Neural progenitor cell (in vitro differentiated cells): ENCODE data around the gene GBGT1. TPM values are rescaled to one million over a fixed set of nuclear protein-coding genes. Genes with fewer than 3 reads are reported as not detected.

Experiments
- DNase-seq: peaks from one replicate; pipeline ENCODE4 v3.0.0-alpha.2; 2016; ENCODE audit warnings: low spot score
- H2AFZ ChIP-seq: fragments of 200-600 bp; sonication (generic); replicated peaks from 2 replicates; pipeline ENCODE4 v1.6.1; 2016; ENCODE audit warnings: antibody characterized with exemption
- H3F3A ChIP-seq: fragments of 200-600 bp; sonication (generic); 2 replicates; pipeline ENCODE4 v1.6.1; 2016; ENCODE audit warnings: antibody characterized with exemption, low read depth
- H3K27ac ChIP-seq: fragments of 200-600 bp; sonication (generic); 2 replicates; pipeline ENCODE4 v1.5.1; 2016; ENCODE audit warnings: mild to moderate bottlenecking
- H3K27me3 ChIP-seq: fragments of 200-600 bp; sonication (generic); 2 replicates; pipeline ENCODE4 v1.6.1; 2016; ENCODE audit warnings: mild to moderate bottlenecking, moderate library complexity
- H3K36me3 ChIP-seq: fragments of 200-600 bp; sonication (generic); 2 replicates; pipeline ENCODE4 v1.5.1; 2016
- H3K4me1 ChIP-seq: fragments of 200-600 bp; sonication (generic); 2 replicates; pipeline ENCODE4 v1.6.1; 2016; ENCODE audit warnings: mixed run types
- H3K4me2 ChIP-seq: fragments of 200-600 bp; sonication (generic); 2 replicates; pipeline ENCODE4 v1.6.1; 2016
- H3K4me3 ChIP-seq: fragments of 200-600 bp; sonication (generic); 2 replicates; pipeline ENCODE4 v1.5.1; 2016
- H3K79me2 ChIP-seq: fragments of 200-600 bp; sonication (generic); 2 replicates; pipeline ENCODE4 v1.6.1; 2016; ENCODE audit warnings: low read depth
- H3K9ac ChIP-seq: fragments of 200-600 bp; sonication (generic); 2 replicates; pipeline ENCODE4 v1.6.1; 2016
- H3K9me3 ChIP-seq: fragments of 200-600 bp; sonication (generic); 2 replicates; pipeline ENCODE4 v1.5.1; 2016; ENCODE audit warnings: low read depth
- H4K20me1 ChIP-seq: fragments of 200-600 bp; sonication (generic); 2 replicates; pipeline ENCODE4 v1.6.1; 2016; ENCODE audit warnings: low read depth
- H3K27ac Mint-ChIP-seq: 3 replicates; pipeline ENCODE4 v1.8.0; 2021; ENCODE audit warnings: mixed read lengths
- H3K27me3 Mint-ChIP-seq: 2 replicates; pipeline ENCODE4 v1.8.0; 2022; ENCODE audit warnings: low read depth, mild to moderate bottlenecking, inconsistent platforms, moderate library complexity, mixed read lengths; ENCODE audit not compliant: insufficient read depth
- H3K36me3 Mint-ChIP-seq: 3 replicates; pipeline ENCODE4 v1.8.0; 2021; ENCODE audit warnings: mixed read lengths
- H3K4me1 Mint-ChIP-seq: 3 replicates; pipeline ENCODE4 v1.8.0; 2021; ENCODE audit warnings: mixed read lengths
- H3K4me3 Mint-ChIP-seq: 3 replicates; pipeline ENCODE4 v1.8.0; 2021; ENCODE audit warnings: mild to moderate bottlenecking, moderate library complexity, mixed read lengths
- H3K9me3 Mint-ChIP-seq: 3 replicates; pipeline ENCODE4 v1.8.0; 2020; ENCODE audit warnings: mixed read lengths
- CTCF ChIP-seq: fragments of 200-600 bp; sonication (generic); IDR thresholded peaks from 2 replicates; pipeline ENCODE4 v1.5.1; 2017; ENCODE audit warnings: antibody characterized with exemption, mild to moderate bottlenecking
- EZH2 ChIP-seq: fragments of 200-600 bp; sonication (generic); IDR thresholded peaks from 2 replicates; pipeline ENCODE4 v1.6.1; 2017; ENCODE audit warnings: antibody characterized with exemption, mild to moderate bottlenecking, moderate library complexity
- total RNA-seq: library from RNA; depleted of rRNA; stranded (reverse); fragments of >200 nt; gene quantifications from 2 replicates; pipeline ENCODE4 v1.2.3, GENCODE V29; 2015; ENCODE audit warnings: low replicate concordance

GBGT1 gene
- total RNA-seq, 1 donor from 2014 or later: 2.0 TPM

- peak overlapping the region; percentile 65 for H3K27ac Mint-ChIP-seq
- Histone ChIP-seq H3F3A (peaks cover 19% of the 10 kb centered on the region), H3K9ac (no peak overlapping the region), H4K20me1 (peaks cover 14% of the 10 kb centered on the region), H2AFZ (no peak overlapping the region), H3K9me3 (no peaks in the 10 kb centered on the region), H3K27me3 (no peaks in the 10 kb centered on the region), H3K4me2 (no peak overlapping the region), H3K4me1 (peaks cover 3% of the 10 kb centered on the region), H3K4me3 (no peak overlapping the region), H3K36me3 (no peaks in the 10 kb centered on the region), H3K27ac (no peak overlapping the region), H3K79me2 (peaks cover 24% of the 10 kb centered on the region)
- peaks cover 37% of the 10 kb centered on the region for H3K4me1 Mint-ChIP-seq
- peaks cover 8% of the 10 kb centered on the region for H3K27me3 Mint-ChIP-seq
- no peak for DNase-seq
- no peaks in the 10 kb centered on the region for H3K36me3 Mint-ChIP-seq
- TF ChIP-seq CTCF: no peak
- H3K9me3 Mint-ChIP-seq: no peaks in the 10 kb centered on the region
- H3K4me3 Mint-ChIP-seq: peak overlapping the region; percentile 48
These were observed 12.7 kb downstream of the GBGT1 start for GRCh38 chr9:133151041-133151440.

- Histone ChIP-seq H3K9ac (no peak overlapping the region), H3K27me3 (no peaks in the 10 kb centered on the region), H3K36me3 (no peaks in the 10 kb centered on the region), H2AFZ (peak overlapping the region; percentile 76), H3K4me2 (peak overlapping the region; percentile 83), H3K4me3 (peak overlapping the region; percentile 46), H3K27ac (no peak overlapping the region), H3F3A (peaks cover 19% of the 10 kb centered on the region), H3K9me3 (no peaks in the 10 kb centered on the region), H3K4me1 (peaks cover 3% of the 10 kb centered on the region), H4K20me1 (peaks cover 30% of the 10 kb centered on the region), H3K79me2 (peaks cover 32% of the 10 kb centered on the region)
- TF ChIP-seq EZH2: no peak
- peak; percentile 23 for TF ChIP-seq CTCF
- H3K4me1 Mint-ChIP-seq: peaks cover 43% of the 10 kb centered on the region
- peak; percentile 95 for DNase-seq
- H3K4me3 Mint-ChIP-seq: peak overlapping the region; percentile 79
- peaks cover 10% of the 10 kb centered on the region for H3K27me3 Mint-ChIP-seq
- no peak overlapping the region for H3K27ac Mint-ChIP-seq
- no peaks in the 10 kb centered on the region for H3K9me3 Mint-ChIP-seq
- no peaks in the 10 kb centered on the region for H3K36me3 Mint-ChIP-seq
These were observed 14.3 kb downstream of the GBGT1 start for GRCh38 chr9:133149130-133150015.

- peak; percentile 48 for DNase-seq
- H3K27me3 Mint-ChIP-seq: peaks cover 10% of the 10 kb centered on the region
- peak overlapping the region; percentile 94 for H3K4me3 Mint-ChIP-seq
- peaks cover 50% of the 10 kb centered on the region for H3K4me1 Mint-ChIP-seq
- H3K9me3 Mint-ChIP-seq: no peaks in the 10 kb centered on the region
- Histone ChIP-seq H3K4me2 (peak overlapping the region; percentile 94), H3K4me3 (peak overlapping the region; percentile 64), H4K20me1 (peaks cover 37% of the 10 kb centered on the region), H3F3A (peaks cover 19% of the 10 kb centered on the region), H3K9ac (peak overlapping the region; percentile 68), H2AFZ (peak overlapping the region; percentile 94), H3K36me3 (no peaks in the 10 kb centered on the region), H3K79me2 (peaks cover 41% of the 10 kb centered on the region), H3K9me3 (no peaks in the 10 kb centered on the region), H3K27me3 (no peaks in the 10 kb centered on the region), H3K4me1 (peaks cover 9% of the 10 kb centered on the region), H3K27ac (no peak overlapping the region)
- H3K27ac Mint-ChIP-seq: peak overlapping the region; percentile 86
- no peak for TF ChIP-seq EZH2
- H3K36me3 Mint-ChIP-seq: no peaks in the 10 kb centered on the region
These were observed 15.2 kb downstream of the GBGT1 start for GRCh38 chr9:133148199-133149129.
